Chondrocyte (in vitro differentiated cells): ENCODE results near the gene NTSR1. TPM values are rescaled to one million over a fixed set of nuclear protein-coding genes. Genes with fewer than 3 reads are reported as not detected.

Experiments used
- DNase-seq: peaks from one replicate; pipeline ENCODE4 v3.0.0; 2021; ENCODE audit warnings: mixed read lengths, low spot score
- H3K27ac Mint-ChIP-seq: one replicate; pipeline ENCODE4 v1.8.0; 2021; ENCODE audit warnings: mild to moderate bottlenecking, moderate library complexity, mixed read lengths; ENCODE audit not compliant: unreplicated experiment
- H3K27me3 Mint-ChIP-seq: 2 replicates; pipeline ENCODE4 v1.8.0; 2021; ENCODE audit warnings: low read depth, mixed read lengths
- H3K36me3 Mint-ChIP-seq: 2 replicates; pipeline ENCODE4 v1.8.0; 2021; ENCODE audit warnings: low read depth, mixed read lengths
- H3K4me1 Mint-ChIP-seq: 2 replicates; pipeline ENCODE4 v1.8.0; 2021; ENCODE audit warnings: low read depth, mild to moderate bottlenecking, mixed read lengths
- H3K4me3 Mint-ChIP-seq: one replicate; pipeline ENCODE4 v1.8.0; 2021; ENCODE audit warnings: mild to moderate bottlenecking, moderate library complexity, mixed read lengths; ENCODE audit not compliant: unreplicated experiment
- H3K9me3 Mint-ChIP-seq: 2 replicates; pipeline ENCODE4 v1.8.0; 2021; ENCODE audit warnings: low read depth, mixed read lengths
- total RNA-seq: library from RNA; stranded (reverse); gene quantifications from 3 replicates; pipeline ENCODE4 v1.2.1, GENCODE V29; 2021
- TF ChIP-seq, protein P1 (sequence below): fragments of 200-600 bp; sonication (generic); IDR thresholded peaks from 2 replicates; pipeline ENCODE4 v1.5.0; 2021; ENCODE audit warnings: antibody characterized with exemption, mild to moderate bottlenecking, moderate library complexity

The NTSR1 gene
- total RNA-seq, 1 donor from 2014 or later = not detected

DNA sequence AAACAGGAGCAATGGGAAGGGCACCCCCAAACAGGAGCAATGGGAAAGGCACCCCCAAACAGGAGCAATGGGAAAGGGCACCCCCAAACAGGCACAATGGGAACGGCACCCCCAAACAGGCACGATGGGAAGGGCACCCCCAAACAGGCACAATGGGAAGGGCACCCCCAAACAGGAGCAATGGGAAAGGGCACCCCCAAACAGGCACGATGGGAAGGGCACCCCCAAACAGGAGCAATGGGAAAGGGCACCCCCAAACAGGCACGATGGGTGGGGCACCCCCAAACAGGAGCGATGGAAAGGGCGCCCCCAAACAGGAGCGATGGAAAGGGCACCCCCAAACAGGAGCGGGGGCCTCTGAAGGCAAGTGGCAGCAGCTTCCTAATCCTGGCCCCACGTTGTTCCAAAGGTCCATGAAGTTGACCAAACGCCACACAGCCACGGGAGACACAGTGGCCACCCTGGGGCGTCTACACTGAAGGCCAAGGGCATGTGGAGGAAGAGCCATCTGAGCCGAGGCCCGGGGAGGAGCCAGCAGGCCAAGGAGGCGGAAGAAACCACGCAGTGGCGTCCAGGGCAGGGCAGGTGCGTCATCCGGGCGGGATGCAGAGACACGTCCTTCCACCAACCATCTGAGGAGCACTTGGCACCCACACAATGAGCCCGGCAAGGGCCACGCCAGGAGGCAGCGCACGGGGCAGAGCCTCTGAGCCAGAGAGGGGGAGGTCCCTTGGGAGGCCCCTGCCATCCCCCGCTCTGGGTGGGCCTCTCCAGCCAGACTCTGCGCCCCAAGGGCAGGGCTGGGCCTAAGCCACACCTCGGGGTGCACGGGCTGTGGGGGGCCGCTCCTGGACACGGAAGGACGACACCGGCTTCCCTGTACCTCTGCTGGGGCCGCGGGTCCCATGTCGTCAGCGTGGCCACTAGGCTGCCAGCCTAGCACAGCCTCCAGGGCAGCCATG is 21.5 kb upstream of the NTSR1 start:
- Mint-ChIP-seq H3K4me1 (peaks cover 9% of the 10 kb centered on the region), H3K9me3 (no peaks in the 10 kb centered on the region), H3K27me3 (peaks cover 20% of the 10 kb centered on the region), H3K27ac (peak overlapping the region; percentile 27), H3K4me3 (no peak overlapping the region), H3K36me3 (no peaks in the 10 kb centered on the region)
- no peak for DNase-seq
- TF ChIP-seq, protein P1, sequence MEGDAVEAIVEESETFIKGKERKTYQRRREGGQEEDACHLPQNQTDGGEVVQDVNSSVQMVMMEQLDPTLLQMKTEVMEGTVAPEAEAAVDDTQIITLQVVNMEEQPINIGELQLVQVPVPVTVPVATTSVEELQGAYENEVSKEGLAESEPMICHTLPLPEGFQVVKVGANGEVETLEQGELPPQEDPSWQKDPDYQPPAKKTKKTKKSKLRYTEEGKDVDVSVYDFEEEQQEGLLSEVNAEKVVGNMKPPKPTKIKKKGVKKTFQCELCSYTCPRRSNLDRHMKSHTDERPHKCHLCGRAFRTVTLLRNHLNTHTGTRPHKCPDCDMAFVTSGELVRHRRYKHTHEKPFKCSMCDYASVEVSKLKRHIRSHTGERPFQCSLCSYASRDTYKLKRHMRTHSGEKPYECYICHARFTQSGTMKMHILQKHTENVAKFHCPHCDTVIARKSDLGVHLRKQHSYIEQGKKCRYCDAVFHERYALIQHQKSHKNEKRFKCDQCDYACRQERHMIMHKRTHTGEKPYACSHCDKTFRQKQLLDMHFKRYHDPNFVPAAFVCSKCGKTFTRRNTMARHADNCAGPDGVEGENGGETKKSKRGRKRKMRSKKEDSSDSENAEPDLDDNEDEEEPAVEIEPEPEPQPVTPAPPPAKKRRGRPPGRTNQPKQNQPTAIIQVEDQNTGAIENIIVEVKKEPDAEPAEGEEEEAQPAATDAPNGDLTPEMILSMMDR = no peak

DNA sequence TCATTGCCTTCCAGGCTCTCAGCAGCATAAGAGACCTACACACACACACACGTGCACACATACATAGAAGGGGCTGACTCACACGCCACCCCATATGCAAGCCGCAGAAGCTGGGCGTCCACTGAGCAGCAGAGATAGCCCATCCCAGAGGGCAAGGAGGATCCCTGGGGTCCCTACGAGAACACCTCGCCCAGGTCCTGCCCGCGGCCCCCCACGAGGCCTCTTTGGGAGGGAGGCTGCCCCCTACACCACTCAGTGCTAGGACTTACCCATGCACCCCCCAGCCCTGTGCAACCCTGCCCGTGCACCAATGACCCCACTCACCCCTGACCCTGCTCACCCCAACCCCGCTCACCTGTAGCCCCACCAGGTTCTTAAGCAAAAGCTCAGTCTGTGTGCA is 20.6 kb upstream of the NTSR1 start:
- TF ChIP-seq, protein P1 = no peak
- Mint-ChIP-seq H3K4me1 (peaks cover 9% of the 10 kb centered on the region), H3K4me3 (no peak overlapping the region), H3K36me3 (no peaks in the 10 kb centered on the region), H3K27ac (no peak overlapping the region), H3K9me3 (no peaks in the 10 kb centered on the region), H3K27me3 (peaks cover 18% of the 10 kb centered on the region)
- no peak for DNase-seq

DNA sequence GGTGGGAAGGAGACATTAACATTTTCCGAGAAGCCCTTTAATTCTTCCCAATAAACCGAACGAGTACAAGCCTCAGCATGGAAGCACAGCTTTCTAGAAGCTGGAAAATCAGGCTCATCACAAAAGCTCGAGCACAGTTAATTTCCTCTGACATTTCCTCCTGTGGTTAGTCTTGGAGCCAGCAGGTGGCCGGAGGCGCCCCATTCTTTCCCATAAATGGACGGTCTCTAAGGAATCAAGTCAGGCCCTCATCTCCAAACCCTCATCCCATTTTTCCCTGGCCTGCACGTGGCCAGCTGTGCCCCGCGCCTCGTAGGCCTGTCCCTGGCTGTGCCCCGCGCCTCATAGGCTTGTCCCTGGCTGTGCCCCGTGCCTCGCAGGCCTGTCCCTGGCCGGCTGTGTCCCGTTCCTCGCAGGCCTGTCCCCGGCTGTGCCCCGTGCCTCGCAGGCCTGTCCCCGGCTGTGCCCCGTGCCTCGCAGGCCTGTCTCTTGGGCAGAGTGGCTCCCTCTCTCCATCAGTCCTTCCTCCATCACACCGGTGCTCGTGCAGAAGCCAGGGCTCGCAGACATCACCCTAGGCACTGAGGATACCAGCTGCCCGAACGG is 19.7 kb upstream of the NTSR1 start:
- H3K4me1 Mint-ChIP-seq = peaks cover 9% of the 10 kb centered on the region

DNA sequence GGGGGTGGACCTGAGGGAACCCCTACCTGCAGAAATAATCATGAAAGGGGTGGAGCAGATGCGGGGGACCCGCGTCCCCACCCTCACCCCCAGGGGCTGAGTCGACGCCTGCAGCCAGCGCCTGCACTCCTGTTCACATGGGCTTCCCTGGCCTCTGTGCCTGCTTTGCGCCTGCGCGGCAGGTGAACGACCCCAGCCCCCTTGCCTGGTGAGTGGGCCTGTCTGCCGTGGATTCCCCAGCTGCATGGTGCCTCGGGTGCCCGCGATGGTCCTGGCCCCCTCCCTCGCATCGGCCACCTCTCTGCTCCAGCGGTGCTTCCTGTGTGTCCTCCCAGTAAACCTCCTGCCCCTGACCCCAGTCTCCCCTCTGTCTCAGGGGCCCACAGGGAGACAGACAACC is 18.8 kb upstream of the NTSR1 start:
- no peaks in the 10 kb centered on the region for H3K9me3 Mint-ChIP-seq
- TF ChIP-seq, protein P1 = no peak

More for the DNA sequence above, 19.7 kb upstream of the NTSR1 start:
- no peak for DNase-seq
- no peak overlapping the region for H3K4me3 Mint-ChIP-seq
- H3K9me3 Mint-ChIP-seq = no peaks in the 10 kb centered on the region
- H3K27ac Mint-ChIP-seq = no peak overlapping the region
- H3K27me3 Mint-ChIP-seq = peaks cover 16% of the 10 kb centered on the region
- TF ChIP-seq, protein P1 = peak; percentile 48
- no peaks in the 10 kb centered on the region for H3K36me3 Mint-ChIP-seq

DNA sequence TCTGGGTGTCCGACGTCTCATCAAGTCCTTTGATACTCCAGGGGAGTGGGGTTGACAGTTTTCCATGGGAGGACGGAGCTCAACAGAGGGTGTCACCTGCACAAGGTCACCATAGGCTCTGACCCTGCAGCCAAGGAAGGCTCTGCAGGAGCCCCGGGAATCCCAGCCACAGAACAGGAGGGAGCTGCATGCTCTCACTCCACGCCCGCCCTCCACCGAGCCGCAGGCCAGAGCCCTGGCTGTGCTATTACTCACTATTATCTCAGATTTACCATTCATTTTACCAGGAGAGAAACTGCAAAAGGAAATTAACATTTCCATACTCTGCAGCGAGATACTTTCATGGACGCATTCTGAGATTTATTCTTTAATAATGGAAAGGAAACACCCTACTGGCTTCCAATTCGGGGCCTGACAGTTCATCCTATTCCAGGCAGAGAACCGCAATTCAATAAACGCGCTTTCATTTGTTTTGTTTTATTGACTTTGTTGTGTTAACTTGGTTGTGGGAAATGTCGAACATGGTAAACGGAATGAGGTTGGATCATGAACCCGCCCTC is 18.3 kb upstream of the NTSR1 start:
- Mint-ChIP-seq H3K9me3 (no peaks in the 10 kb centered on the region), H3K4me1 (peaks cover 9% of the 10 kb centered on the region), H3K36me3 (no peaks in the 10 kb centered on the region), H3K4me3 (no peak overlapping the region), H3K27ac (no peak overlapping the region), H3K27me3 (peaks cover 13% of the 10 kb centered on the region)
- DNase-seq = no peak
- TF ChIP-seq, protein P1 = no peak

More for the DNA sequence above, 18.8 kb upstream of the NTSR1 start:
- Mint-ChIP-seq H3K36me3 (no peaks in the 10 kb centered on the region), H3K27me3 (peaks cover 13% of the 10 kb centered on the region), H3K4me1 (peaks cover 9% of the 10 kb centered on the region), H3K27ac (no peak overlapping the region), H3K4me3 (no peak overlapping the region)
- DNase-seq = no peak
